Heart left ventricle (tissue), 16 donors: Measurements from ENCODE around the gene CNR2. TPM values are rescaled to one million over a fixed set of nuclear protein-coding genes. Genes with fewer than 3 reads are reported as not detected.

Experiments used
- ATAC-seq, 4 donors: fragments of 200-7000 bp; cut with Tn5 transposase; one replicate each; pipeline ENCODE4 v1.9.1; 2020 to 2022; ENCODE audit warnings: moderate library complexity in 4 of 4, mild to moderate bottlenecking in 3 of 4, moderate number of reproducible peaks in 1 of 4
- DNase-seq, 5 donors: peaks; one replicate each; pipeline ENCODE4 v3.0.0-alpha.2; 2020
- H3K27ac ChIP-seq, 12 donors: fragments of 200-600 bp; sonication (generic) in 4 of 12; one replicate each; pipeline versions ENCODE4 v1.5.0 to v1.8.0; 2016 to 2022; ENCODE audit warnings: mild to moderate bottlenecking in 2 of 12
- H3K27me3 ChIP-seq, 9 donors: fragments of 200-600 bp; sonication (generic) in 2 of 9; one replicate each; pipeline versions ENCODE4 v1.5.1 to v1.8.0; 2016 to 2022; ENCODE audit warnings: mild to moderate bottlenecking in 3 of 9
- H3K36me3 ChIP-seq, 9 donors: fragments of 200-600 bp; sonication (generic) in 2 of 9; one replicate each; pipeline versions ENCODE4 v1.5.0 to v1.8.0; 2018 to 2022; ENCODE audit warnings: mild to moderate bottlenecking in 2 of 9
- H3K4me1 ChIP-seq, 12 donors: fragments of 200-600 bp; sonication (generic) in 4 of 12; one replicate each; pipeline versions ENCODE4 v1.5.0 to v1.8.0; 2016 to 2022; ENCODE audit warnings: mild to moderate bottlenecking in 3 of 12
- H3K4me3 ChIP-seq, 12 donors: fragments of 200-600 bp; sonication (generic) in 4 of 12; one replicate each; pipeline versions ENCODE4 v1.5.0 to v1.8.0; 2017 to 2022; ENCODE audit warnings: mild to moderate bottlenecking in 9 of 12, moderate library complexity in 4 of 12
- H3K9me3 ChIP-seq, 12 donors: fragments of 200-600 bp; sonication (generic) in 4 of 12; one replicate each; pipeline versions ENCODE4 v1.5.0 to v1.8.0; 2016 to 2022; ENCODE audit warnings: mild to moderate bottlenecking in 1 of 12
- POLR2A ChIP-seq, 2 donors: fragments of 450-650 bp; IDR thresholded peaks; one replicate each; pipeline ENCODE4 v1.6.1; 2017; ENCODE audit warnings: antibody characterized with exemption in 2 of 2, mild to moderate bottlenecking in 2 of 2, moderate library complexity in 2 of 2
- WGBS, 4 donors: extraction: QIAGEN DNeasy Blood & Tissue Kit in 2 of 4; methylation state at CpG; one replicate each; pipeline versions ENCODE4 v1.1.5 to v1.1.7; 2013 to 2018; 5-methylcytosine and 5-hydroxymethylcytosine counted together
- intact Hi-C, 10 donors: fragments of 100-400 bp; cut with DNase I; formaldehyde crosslinking; loops; one replicate each; pipeline versions ENCODE4 v1.11.1 to v1.14.2; 2022
- polyA plus RNA-seq, 2 donors: library from polyadenylated mRNA; stranded (reverse); fragments of 200-250 nt; gene quantifications; one replicate each; pipeline ENCODE4 v1.2.3, GENCODE V29; 2013
- total RNA-seq, 9 donors: library from RNA; depleted of rRNA in 2 of 9; stranded (reverse); fragments of >200 nt in 2 of 9; fragmentation: NEBNext Ultra II Directional in 3 of 9; extraction: Animal tissue kit (Norgen Biotek cat#: 25700) in 3 of 9; gene quantifications; one replicate each; pipeline versions ENCODE4 v1.1.0 to v1.2.4, GENCODE V29; 2016 to 2023
- TF ChIP-seq, protein P1 (sequence below), 12 donors: fragments of 200-600 bp; sonication (generic) in 4 of 12; IDR thresholded peaks; one replicate each; pipeline versions ENCODE4 v1.5.0 to v1.8.0; 2018 to 2022; ENCODE audit warnings: antibody characterized with exemption in 12 of 12, mild to moderate bottlenecking in 5 of 12
- donor health status: ischemic (EF 13 %, LVEDD 7.1; RV severe dilation, severe dysfunction).
- donor health status: healthy with polysubstance abuse.
- donor health status: DM: no; HTN: yes; CAD: no.
- donor health status: DM: no; HTN: no; CAD: no.
- donor health status: ischemic (EF 25% LVEDD 6.9; RV normal size, moderate dysfunction).
- donor health status: ischemic (EF 25% LVEDD 5.7; RV mildly dilated, moderate dysfunction).
- donor health status: healthy.
- donor health status: DM: yes; HTN: yes; CAD: no.
- donor health status: ischemic (EF 35%, LVEDD 5.7; RV mildly dilated, moderate dysfunction).
- donor health status: nonischemic (EF 11% LVEDD 7.7; RV severe dilation, severe dysfunction).
- donor health status: DM: yes; HTN: yes; CAD: no.
- donor health status: PGD.
- donor health status: ischemic (EF 29% LVEDD 5.4; RV normal size, mild dysfunction).
- donor health status: nonischemic (EF 23%, LVEDD 6.1; RV moderate dilation, normal function).

The CNR2 gene
- total and polyA plus RNA-seq, 11 donors = 0.01 to 0.13 (median 0.09) TPM; not detected in 7

GRCh38 chr1:23868557-23869016 lies 44.6 kb downstream of the CNR2 start:
- Histone ChIP-seq H3K27me3 (no peaks in the 10 kb centered on the region), H3K4me1 (peaks cover 0 to 48% (median 23%) of the 10 kb centered on the region in 12 donors), H3K9me3 (no peaks in the 10 kb centered on the region), H3K36me3 (peaks cover 0 to 18% (median 14%) of the 10 kb centered on the region in 9 donors), H3K27ac (peak overlapping the region in 11 of 12 donors; percentile 60 to 83 (median 74)), H3K4me3 (peak overlapping the region; percentile 62 to 98 (median 84))
- intact Hi-C loops = loop anchor here in 9 of 10 donors (2.0 to 10.0 kb wide), 11 partner anchors 41 to 159 kb away; partner anchors contain the start of genes PITHD1 (in 4 of the 9), GALE (in 2 of the 9) and HMGCL (in 2 of the 9)
- ATAC-seq (peak; percentile 3 to 60 (median 38)), DNase-seq (peak in 4 of 5 donors; percentile 13 to 63 (median 30))
- WGBS, 4 donors = 9 to 22% (median 12%) methylated on average over 20 of the region's 20 CpGs
- TF ChIP-seq, protein P1, sequence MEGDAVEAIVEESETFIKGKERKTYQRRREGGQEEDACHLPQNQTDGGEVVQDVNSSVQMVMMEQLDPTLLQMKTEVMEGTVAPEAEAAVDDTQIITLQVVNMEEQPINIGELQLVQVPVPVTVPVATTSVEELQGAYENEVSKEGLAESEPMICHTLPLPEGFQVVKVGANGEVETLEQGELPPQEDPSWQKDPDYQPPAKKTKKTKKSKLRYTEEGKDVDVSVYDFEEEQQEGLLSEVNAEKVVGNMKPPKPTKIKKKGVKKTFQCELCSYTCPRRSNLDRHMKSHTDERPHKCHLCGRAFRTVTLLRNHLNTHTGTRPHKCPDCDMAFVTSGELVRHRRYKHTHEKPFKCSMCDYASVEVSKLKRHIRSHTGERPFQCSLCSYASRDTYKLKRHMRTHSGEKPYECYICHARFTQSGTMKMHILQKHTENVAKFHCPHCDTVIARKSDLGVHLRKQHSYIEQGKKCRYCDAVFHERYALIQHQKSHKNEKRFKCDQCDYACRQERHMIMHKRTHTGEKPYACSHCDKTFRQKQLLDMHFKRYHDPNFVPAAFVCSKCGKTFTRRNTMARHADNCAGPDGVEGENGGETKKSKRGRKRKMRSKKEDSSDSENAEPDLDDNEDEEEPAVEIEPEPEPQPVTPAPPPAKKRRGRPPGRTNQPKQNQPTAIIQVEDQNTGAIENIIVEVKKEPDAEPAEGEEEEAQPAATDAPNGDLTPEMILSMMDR (IDR thresholded peaks at IDR 0.05) = peak in 7 of 12 donors; percentile 15 to 55 (median 37)
- no peak for TF ChIP-seq POLR2A (IDR thresholded peaks at IDR 0.05)

GRCh38 chr1:23867895-23868556 lies 45.1 kb downstream of the CNR2 start, which contains the start of gene FUCA1:
Gene FUCA1 (minus strand): TSS chr1:23868290. CDS start chr1:23868286, 4 bp downstream.
- intact Hi-C loops = loop anchor here in 9 of 10 donors (2.0 to 10.0 kb wide), 11 partner anchors 41 to 159 kb away; partner anchors contain the start of genes PITHD1 (in 4 of the 9), GALE (in 2 of the 9) and HMGCL (in 2 of the 9)
- H3K4me1 ChIP-seq = peaks cover 0 to 48% (median 23%) of the 10 kb centered on the region in 12 donors
- peaks cover 0 to 24% (median 20%) of the 10 kb centered on the region in 9 donors for H3K36me3 ChIP-seq
- no peaks in the 10 kb centered on the region for H3K27me3 ChIP-seq
- H3K4me3 ChIP-seq = peak within 1 kb of the TSS; percentile 62 to 98 (median 84)
- peak in 1 of 2 donors; percentile 82 for TF ChIP-seq POLR2A (IDR thresholded peaks at IDR 0.05)
- TF ChIP-seq, protein P1 (IDR thresholded peaks at IDR 0.05) = peak; percentile 89 to 99 (median 94)
- ATAC-seq (peak; percentile 95 to 99 (median 99)), DNase-seq (peak; percentile 92 to 95 (median 94))
- 0 to 1% (median 0%) methylated on average over 42 to 71 of the region's 71 CpGs for WGBS, 4 donors
- H3K27ac ChIP-seq = peak within 1 kb of the TSS; percentile 37 to 83 (median 74)
- no peaks in the 10 kb centered on the region for H3K9me3 ChIP-seq

DNA sequence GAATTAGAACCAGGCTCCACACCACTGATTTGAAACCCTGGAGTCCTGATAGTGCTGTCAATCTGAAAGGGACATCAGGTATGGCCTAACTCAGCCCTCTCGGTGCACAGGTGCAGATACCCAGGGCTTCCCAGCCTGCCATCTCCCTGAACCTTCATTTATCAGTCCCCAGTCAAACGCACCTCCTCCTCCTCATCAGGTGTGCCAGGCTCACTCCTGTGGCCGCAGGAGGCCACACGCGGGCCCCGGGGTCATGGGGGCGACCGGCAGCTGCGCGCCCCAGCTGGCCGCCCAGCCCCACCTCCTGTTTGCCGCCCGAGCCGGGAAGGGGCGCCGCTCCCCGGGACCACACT lies 45.6 kb downstream of the CNR2 start:
- ATAC-seq (peak in 1 of 4 donors; percentile 6), DNase-seq (peak in 1 of 5 donors; percentile 28)
- Histone ChIP-seq H3K4me1 (peaks cover 0 to 48% (median 23%) of the 10 kb centered on the region in 12 donors), H3K36me3 (peaks cover 0 to 29% (median 25%) of the 10 kb centered on the region in 9 donors), H3K27me3 (no peaks in the 10 kb centered on the region), H3K9me3 (no peaks in the 10 kb centered on the region), H3K27ac (peak overlapping the region in 11 of 12 donors; percentile 37 to 83 (median 74)), H3K4me3 (peak overlapping the region; percentile 62 to 98 (median 84))
- intact Hi-C loops = loop anchor here in 9 of 10 donors (5.0 to 10.0 kb wide), 10 partner anchors 40 to 160 kb away; partner anchors contain the start of genes PITHD1 (in 4 of the 9), GALE (in 2 of the 9) and HMGCL (in 2 of the 9)
- TF ChIP-seq, protein P1 (IDR thresholded peaks at IDR 0.05) = no peak
- no peak for TF ChIP-seq POLR2A (IDR thresholded peaks at IDR 0.05)
- 4 to 24% (median 7%) methylated on average over 3 to 17 of the region's 17 CpGs for WGBS, 4 donors
